ENCODE results near the gene SLC20A1.
"Not testable (repeated sequence)": the region's sequence is repeated elsewhere in the genome, so short reads cannot be mapped to it uniquely, and the experiment has no call there.

The SLC20A1 gene

GRCh38 chr2:112604952-112605351, 40.8 kb upstream of the SLC20A1 start:
- no peak overlapping the region for H2AFZ ChIP-seq (ENCODE audit: low read length)
- H3F3A ChIP-seq (ENCODE audit: insufficient read depth, low read length): no peaks in the 10 kb centered on the region
- H3K79me2 ChIP-seq (ENCODE audit: low read length): no peaks in the 10 kb centered on the region
- no peaks in the 10 kb centered on the region for H3K9me2 ChIP-seq (replicated peaks; ENCODE audit: insufficient read depth, low read length)
- no peak overlapping the region for H3K4me3 ChIP-seq (ENCODE audit: low read length)
- TF ChIP-seq EZH2 (optimal IDR thresholded peaks at IDR 0.05; ENCODE audit: low read depth, low read length) (no peak), EZH2phosphoT487 (IDR thresholded peaks at IDR 0.05; ENCODE audit: low read length) (no peak)
- H3K9me3 ChIP-seq (replicated peaks; ENCODE audit: insufficient read depth, low read length): no peaks in the 10 kb centered on the region
- no peaks in the 10 kb centered on the region for H3K27me3 ChIP-seq (replicated peaks; ENCODE audit: insufficient read depth, low read length)
- H3K36me3 ChIP-seq (replicated peaks; ENCODE audit: insufficient read depth, low read length): no peaks in the 10 kb centered on the region
- H4K20me1 ChIP-seq (ENCODE audit: insufficient read depth, low read length): no peaks in the 10 kb centered on the region
- no peak overlapping the region for H3K27ac ChIP-seq (ENCODE audit: low read length)
- H3K4me1 ChIP-seq (ENCODE audit: low read length): no peaks in the 10 kb centered on the region
- DNase-seq: no peak
- H3K4me2 ChIP-seq (ENCODE audit: low read depth, low read length): no peak overlapping the region
- H3K9ac ChIP-seq (ENCODE audit: low read length): no peak overlapping the region

- Histone ChIP-seq H3K79me2 (ENCODE audit: low read length) (no peaks in the 10 kb centered on the region), H4K20me1 (ENCODE audit: insufficient read depth, low read length) (no peaks in the 10 kb centered on the region), H3K27me3 (replicated peaks; ENCODE audit: insufficient read depth, low read length) (no peaks in the 10 kb centered on the region), H3K9me2 (replicated peaks; ENCODE audit: insufficient read depth, low read length) (no peaks in the 10 kb centered on the region), H3K9me3 (replicated peaks; ENCODE audit: insufficient read depth, low read length) (no peaks in the 10 kb centered on the region), H3K4me1 (ENCODE audit: low read length) (no peaks in the 10 kb centered on the region), H3K36me3 (replicated peaks; ENCODE audit: insufficient read depth, low read length) (no peaks in the 10 kb centered on the region), H3F3A (ENCODE audit: insufficient read depth, low read length) (no peaks in the 10 kb centered on the region), H3K4me2 (ENCODE audit: low read depth, low read length) (no peak overlapping the region), H3K9ac (ENCODE audit: low read length) (no peak overlapping the region), H3K27ac (ENCODE audit: low read length) (no peak overlapping the region), H2AFZ (ENCODE audit: low read length) (no peak overlapping the region), H3K4me3 (ENCODE audit: low read length) (no peak overlapping the region)
- TF ChIP-seq CTCF (IDR thresholded peaks at IDR 0.05; ENCODE audit: low read length): no peak
- TF ChIP-seq EZH2phosphoT487 (IDR thresholded peaks at IDR 0.05; ENCODE audit: low read length): no peak
- no peak for TF ChIP-seq EZH2 (optimal IDR thresholded peaks at IDR 0.05; ENCODE audit: low read depth, low read length)
- no peak for DNase-seq
Observed at GRCh38 chr2:112605926-112606325, 39.8 kb upstream of the SLC20A1 start.

- H3K9ac ChIP-seq (ENCODE audit: low read length): no peak overlapping the region
- H3K9me2 ChIP-seq (replicated peaks; ENCODE audit: insufficient read depth, low read length): no peaks in the 10 kb centered on the region
- H3K36me3 ChIP-seq (replicated peaks; ENCODE audit: insufficient read depth, low read length): no peaks in the 10 kb centered on the region
- DNase-seq: no peak
- no peak overlapping the region for H3K4me2 ChIP-seq (ENCODE audit: low read depth, low read length)
- H4K20me1 ChIP-seq (ENCODE audit: insufficient read depth, low read length): no peaks in the 10 kb centered on the region
- H2AFZ ChIP-seq (ENCODE audit: low read length): no peak overlapping the region
- no peak overlapping the region for H3K4me3 ChIP-seq (ENCODE audit: low read length)
- H3F3A ChIP-seq (ENCODE audit: insufficient read depth, low read length): no peaks in the 10 kb centered on the region
- TF ChIP-seq EZH2phosphoT487 (IDR thresholded peaks at IDR 0.05; ENCODE audit: low read length) (no peak), CTCF (IDR thresholded peaks at IDR 0.05; ENCODE audit: low read length) (no peak), EZH2 (optimal IDR thresholded peaks at IDR 0.05; ENCODE audit: low read depth, low read length) (no peak)
- no peak overlapping the region for H3K27ac ChIP-seq (ENCODE audit: low read length)
- no peaks in the 10 kb centered on the region for H3K79me2 ChIP-seq (ENCODE audit: low read length)
- H3K27me3 ChIP-seq (replicated peaks; ENCODE audit: insufficient read depth, low read length): no peaks in the 10 kb centered on the region
- no peaks in the 10 kb centered on the region for H3K9me3 ChIP-seq (replicated peaks; ENCODE audit: insufficient read depth, low read length)
- H3K4me1 ChIP-seq (ENCODE audit: low read length): no peaks in the 10 kb centered on the region
Observed at GRCh38 chr2:112606547-112606946, 39.2 kb upstream of the SLC20A1 start.

GRCh38 chr2:112607680-112608438, 37.9 kb upstream of the SLC20A1 start:
- no peak overlapping the region for H3K4me2 ChIP-seq (ENCODE audit: low read depth, low read length)
- H3K9me2 ChIP-seq (replicated peaks; ENCODE audit: insufficient read depth, low read length): no peaks in the 10 kb centered on the region
- H3K79me2 ChIP-seq (ENCODE audit: low read length): no peaks in the 10 kb centered on the region
- H2AFZ ChIP-seq (ENCODE audit: low read length): no peak overlapping the region
- TF ChIP-seq EZH2 (optimal IDR thresholded peaks at IDR 0.05; ENCODE audit: low read depth, low read length) (no peak), EZH2phosphoT487 (IDR thresholded peaks at IDR 0.05; ENCODE audit: low read length) (no peak), CTCF (IDR thresholded peaks at IDR 0.05; ENCODE audit: low read length) (no peak)
- H3K9me3 ChIP-seq (replicated peaks; ENCODE audit: insufficient read depth, low read length): no peaks in the 10 kb centered on the region
- no peaks in the 10 kb centered on the region for H3K27me3 ChIP-seq (replicated peaks; ENCODE audit: insufficient read depth, low read length)
- no peak overlapping the region for H3K9ac ChIP-seq (ENCODE audit: low read length)
- no peaks in the 10 kb centered on the region for H4K20me1 ChIP-seq (ENCODE audit: insufficient read depth, low read length)
- no peak overlapping the region for H3K4me3 ChIP-seq (ENCODE audit: low read length)
- no peaks in the 10 kb centered on the region for H3F3A ChIP-seq (ENCODE audit: insufficient read depth, low read length)
- H3K27ac ChIP-seq (ENCODE audit: low read length): no peak overlapping the region
- no peak for DNase-seq
- H3K4me1 ChIP-seq (ENCODE audit: low read length): no peaks in the 10 kb centered on the region
- no peaks in the 10 kb centered on the region for H3K36me3 ChIP-seq (replicated peaks; ENCODE audit: insufficient read depth, low read length)

- H3K79me2 ChIP-seq (ENCODE audit: low read length); H3K4me1 ChIP-seq (ENCODE audit: low read length); H3K27me3 ChIP-seq (replicated peaks; ENCODE audit: insufficient read depth, low read length); H3K36me3 ChIP-seq (replicated peaks; ENCODE audit: insufficient read depth, low read length); H2AFZ ChIP-seq (ENCODE audit: low read length); H3F3A ChIP-seq (ENCODE audit: insufficient read depth, low read length); H3K9me2 ChIP-seq (replicated peaks; ENCODE audit: insufficient read depth, low read length); H3K9ac ChIP-seq (ENCODE audit: low read length); H4K20me1 ChIP-seq (ENCODE audit: insufficient read depth, low read length); DNase-seq; H3K4me3 ChIP-seq (ENCODE audit: low read length); H3K9me3 ChIP-seq (replicated peaks; ENCODE audit: insufficient read depth, low read length); H3K27ac ChIP-seq (ENCODE audit: low read length); H3K4me2 ChIP-seq (ENCODE audit: low read depth, low read length): not testable (repeated sequence)
Observed at GRCh38 chr2:112609320-112609719, 36.4 kb upstream of the SLC20A1 start.
